HL-60 (cell line): Measurements from ENCODE around the gene SGCE.

Source experiments
- GABPA ChIP-seq: IDR thresholded peaks from 2 replicates; pipeline ENCODE4 v1.6.1; 2012; ENCODE audit warnings: low read depth
- POLR2AphosphoS5 ChIP-seq: IDR thresholded peaks from 2 replicates; pipeline ENCODE4 v1.6.1; 2012; ENCODE audit warnings: low read depth
- REST ChIP-seq: IDR thresholded peaks from 2 replicates; pipeline ENCODE4 v1.6.1; 2012; ENCODE audit warnings: low read depth; ENCODE audit not compliant: insufficient replicate concordance
- SPI1 ChIP-seq: IDR thresholded peaks from 2 replicates; pipeline ENCODE4 v1.6.1; 2012; ENCODE audit warnings: low read depth, mild to moderate bottlenecking, borderline replicate concordance
- TF ChIP-seq, protein P1 (sequence below): IDR thresholded peaks from one replicate; pipeline ENCODE4 v1.5.1; 2011; ENCODE audit warnings: low read length, control low read depth, inconsistent platforms; ENCODE audit not compliant: insufficient read depth

DNA sequence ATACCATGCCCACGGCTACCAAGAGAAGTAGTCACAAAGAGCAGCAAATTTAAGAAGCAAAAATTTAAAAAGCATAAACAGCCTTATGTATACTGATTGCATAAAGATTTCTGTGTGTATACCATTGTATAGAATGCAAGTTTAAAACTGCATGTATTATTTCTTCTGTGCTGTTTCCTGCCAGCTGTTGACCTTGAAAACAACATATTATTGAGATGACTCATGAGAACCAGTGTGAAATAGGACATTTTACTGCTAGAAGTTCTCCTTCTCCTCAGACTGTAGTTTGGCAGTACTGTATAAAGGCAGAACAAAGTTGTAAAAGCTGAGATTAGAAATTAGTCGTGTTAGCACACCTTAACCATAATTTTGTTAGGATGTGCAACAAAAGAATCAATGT is 42.3 kb upstream of the SGCE start:
- TF ChIP-seq, protein P1, sequence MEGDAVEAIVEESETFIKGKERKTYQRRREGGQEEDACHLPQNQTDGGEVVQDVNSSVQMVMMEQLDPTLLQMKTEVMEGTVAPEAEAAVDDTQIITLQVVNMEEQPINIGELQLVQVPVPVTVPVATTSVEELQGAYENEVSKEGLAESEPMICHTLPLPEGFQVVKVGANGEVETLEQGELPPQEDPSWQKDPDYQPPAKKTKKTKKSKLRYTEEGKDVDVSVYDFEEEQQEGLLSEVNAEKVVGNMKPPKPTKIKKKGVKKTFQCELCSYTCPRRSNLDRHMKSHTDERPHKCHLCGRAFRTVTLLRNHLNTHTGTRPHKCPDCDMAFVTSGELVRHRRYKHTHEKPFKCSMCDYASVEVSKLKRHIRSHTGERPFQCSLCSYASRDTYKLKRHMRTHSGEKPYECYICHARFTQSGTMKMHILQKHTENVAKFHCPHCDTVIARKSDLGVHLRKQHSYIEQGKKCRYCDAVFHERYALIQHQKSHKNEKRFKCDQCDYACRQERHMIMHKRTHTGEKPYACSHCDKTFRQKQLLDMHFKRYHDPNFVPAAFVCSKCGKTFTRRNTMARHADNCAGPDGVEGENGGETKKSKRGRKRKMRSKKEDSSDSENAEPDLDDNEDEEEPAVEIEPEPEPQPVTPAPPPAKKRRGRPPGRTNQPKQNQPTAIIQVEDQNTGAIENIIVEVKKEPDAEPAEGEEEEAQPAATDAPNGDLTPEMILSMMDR, result no peak
- TF ChIP-seq POLR2AphosphoS5, result no peak
- no peak for TF ChIP-seq GABPA
- TF ChIP-seq REST, result no peak
- TF ChIP-seq SPI1, result no peak
